ENCODE measurements around the gene GFER.

GRCh38 chr16:2028620-2029220 is 44.7 kb downstream of the GFER start:
- TF ChIP-seq CTCF (IDR thresholded peaks at IDR 0.05) (no peak), POLR2A (IDR thresholded peaks at IDR 0.05) (no peak)

Data from testis (tissue), 2 donors.